COLO829 (cell line): ENCODE results near the gene B3GNT5.
A peak's percentile ranks its signal among the peaks of the same experiment; 100 is the strongest.

Source experiments
- DNase-seq: peaks from one replicate; pipeline ENCODE4 v3.0.0; 2012; ENCODE audit warnings: low spot score

Gene B3GNT5

DNA sequence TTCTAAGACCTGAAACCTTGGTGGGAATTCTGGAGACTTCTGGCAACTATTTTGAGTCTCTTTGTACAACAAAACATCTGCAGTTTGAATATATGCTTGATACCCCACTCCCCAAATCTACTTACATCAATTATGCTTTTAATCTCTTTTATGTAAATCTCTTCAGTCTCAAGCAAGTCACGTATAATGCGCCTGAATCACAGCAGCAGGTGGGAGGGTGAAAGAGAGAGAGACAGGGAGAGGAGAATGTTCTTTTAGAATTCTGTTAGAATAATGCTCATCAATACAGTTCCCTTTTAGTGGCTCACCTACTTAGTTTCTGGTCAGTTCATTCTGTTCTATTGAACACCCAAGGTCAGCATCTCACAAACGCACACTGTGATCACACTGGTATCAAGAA is 22.2 kb upstream of the B3GNT5 start:
- no peak for DNase-seq

DNA sequence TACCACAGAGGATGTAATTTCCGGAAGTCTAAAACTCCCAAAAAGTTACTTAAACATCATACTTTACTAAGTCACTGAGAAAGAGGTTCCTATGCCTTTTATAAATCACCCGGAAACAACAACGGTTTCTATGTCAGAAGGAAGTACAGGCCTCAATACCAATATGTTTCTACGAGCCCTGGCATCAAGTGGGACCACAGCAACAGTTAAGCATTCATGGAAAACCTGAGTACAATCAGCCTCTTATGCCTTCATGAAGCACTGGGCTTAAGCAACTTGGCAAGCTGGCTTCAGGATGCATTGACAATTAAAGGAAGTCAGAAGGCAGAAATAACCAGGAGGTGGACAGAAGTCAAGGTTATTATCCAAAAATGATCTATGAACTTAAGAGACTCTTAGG is 19.1 kb upstream of the B3GNT5 start:
- peak; percentile 97 for DNase-seq

DNA sequence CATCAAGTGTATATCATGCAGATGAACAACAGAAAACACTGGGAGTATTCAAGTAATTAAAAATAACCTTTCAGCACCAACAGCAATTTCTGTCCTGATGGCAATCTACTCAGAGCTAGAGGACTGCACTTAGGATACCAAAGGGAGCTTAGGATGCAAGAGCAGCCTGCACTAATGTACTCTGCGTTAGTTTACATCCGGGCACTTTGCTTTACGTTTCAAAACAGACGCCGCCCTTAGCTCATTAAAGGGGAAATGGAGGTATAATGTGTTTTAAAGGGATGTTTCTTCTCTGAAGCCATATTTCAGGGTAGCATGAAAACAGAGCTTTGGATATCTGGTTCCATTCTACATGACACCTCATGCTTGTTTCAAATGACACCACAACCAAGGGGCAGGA is 14.0 kb upstream of the B3GNT5 start:
- DNase-seq = no peak

DNA sequence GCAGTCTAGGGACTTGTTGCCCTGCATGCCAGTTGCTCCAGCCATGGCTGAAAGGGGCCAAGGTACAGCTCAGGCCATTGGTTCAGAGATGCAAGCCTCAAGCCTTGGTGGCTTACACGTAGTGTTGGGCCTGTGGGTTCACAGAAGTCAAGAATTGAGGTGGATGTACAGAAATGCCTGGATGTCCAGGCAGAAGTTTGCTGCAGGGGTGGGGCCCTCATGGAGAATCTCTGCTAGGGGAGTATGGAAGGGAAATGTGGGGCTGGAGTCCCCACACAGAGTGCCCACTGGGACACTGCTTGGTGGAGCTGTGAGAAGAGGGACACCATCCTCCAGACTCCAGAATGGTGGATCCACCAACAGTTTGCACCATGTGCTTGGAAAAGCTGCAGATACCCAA is 10.6 kb upstream of the B3GNT5 start:
- DNase-seq = no peak

DNA sequence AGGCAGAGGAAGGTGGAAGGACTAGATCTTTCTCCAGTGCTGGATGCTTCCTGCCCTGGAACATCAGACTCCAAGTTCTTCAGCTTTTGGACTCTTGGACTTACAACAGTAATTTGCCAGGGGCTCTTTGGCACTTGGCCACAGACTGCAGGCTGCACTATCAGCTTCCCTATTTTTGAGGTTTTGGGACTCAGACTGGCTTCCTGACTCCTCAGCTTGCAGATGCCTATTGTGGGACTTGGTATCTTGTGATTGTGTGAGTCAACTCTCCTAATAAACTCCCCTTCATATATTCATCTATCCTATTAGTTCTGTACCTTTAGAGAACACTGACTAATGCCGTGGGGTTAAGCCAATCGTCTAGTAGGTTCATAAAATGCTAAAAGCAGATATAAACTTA is 8.8 kb upstream of the B3GNT5 start:
- no peak for DNase-seq

DNA sequence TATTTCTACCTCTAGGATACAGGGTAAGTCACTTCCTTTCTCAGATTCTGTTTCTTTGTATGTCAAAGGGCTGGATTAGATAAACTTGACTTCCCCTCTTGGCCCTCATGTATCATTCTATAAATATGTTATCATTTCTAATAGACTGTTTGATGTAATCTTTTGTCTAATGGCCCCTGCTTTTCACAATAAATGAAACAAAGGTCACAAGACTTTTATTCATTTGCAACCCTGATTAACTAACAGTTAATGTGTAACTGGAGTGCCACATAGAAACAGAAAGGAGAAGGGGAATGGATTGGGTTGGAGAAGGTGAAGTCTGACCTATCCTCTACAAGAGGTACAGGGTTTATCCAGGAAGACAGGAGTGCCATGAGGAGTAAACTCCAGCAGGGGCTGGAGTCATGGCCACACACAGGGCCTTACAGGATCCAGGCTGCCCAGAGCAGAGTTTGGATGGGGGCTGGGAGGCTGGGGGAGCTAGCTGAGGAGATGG is 8.0 kb upstream of the B3GNT5 start:
- no peak for DNase-seq

DNA sequence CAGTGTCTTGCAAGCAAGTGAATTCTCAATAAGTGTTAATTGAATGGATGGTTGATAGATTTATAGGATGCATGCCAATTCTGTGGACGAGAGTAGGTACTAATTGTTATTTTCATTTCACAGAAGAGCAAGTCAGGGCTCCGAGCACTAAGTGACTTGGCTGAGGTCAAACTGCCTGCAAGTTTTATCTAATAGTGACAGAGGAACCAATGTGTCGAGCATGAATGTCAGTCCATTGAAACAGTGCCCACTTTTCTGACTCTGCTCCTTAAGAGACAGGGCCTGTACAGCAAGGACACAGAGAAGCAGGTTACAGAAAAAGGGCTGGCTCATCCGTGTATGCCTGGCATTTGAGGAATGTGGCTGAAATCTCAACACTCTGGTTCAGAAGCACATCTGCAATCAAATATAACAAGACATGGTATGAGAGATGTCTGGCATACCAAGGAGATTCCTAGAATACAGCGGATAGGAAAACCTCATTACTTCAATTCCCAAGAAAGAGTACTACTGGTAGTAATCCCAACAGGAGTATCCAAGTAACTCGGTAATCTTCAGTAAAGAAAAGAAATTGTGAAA is 6.0 kb upstream of the B3GNT5 start:
- DNase-seq = no peak

DNA sequence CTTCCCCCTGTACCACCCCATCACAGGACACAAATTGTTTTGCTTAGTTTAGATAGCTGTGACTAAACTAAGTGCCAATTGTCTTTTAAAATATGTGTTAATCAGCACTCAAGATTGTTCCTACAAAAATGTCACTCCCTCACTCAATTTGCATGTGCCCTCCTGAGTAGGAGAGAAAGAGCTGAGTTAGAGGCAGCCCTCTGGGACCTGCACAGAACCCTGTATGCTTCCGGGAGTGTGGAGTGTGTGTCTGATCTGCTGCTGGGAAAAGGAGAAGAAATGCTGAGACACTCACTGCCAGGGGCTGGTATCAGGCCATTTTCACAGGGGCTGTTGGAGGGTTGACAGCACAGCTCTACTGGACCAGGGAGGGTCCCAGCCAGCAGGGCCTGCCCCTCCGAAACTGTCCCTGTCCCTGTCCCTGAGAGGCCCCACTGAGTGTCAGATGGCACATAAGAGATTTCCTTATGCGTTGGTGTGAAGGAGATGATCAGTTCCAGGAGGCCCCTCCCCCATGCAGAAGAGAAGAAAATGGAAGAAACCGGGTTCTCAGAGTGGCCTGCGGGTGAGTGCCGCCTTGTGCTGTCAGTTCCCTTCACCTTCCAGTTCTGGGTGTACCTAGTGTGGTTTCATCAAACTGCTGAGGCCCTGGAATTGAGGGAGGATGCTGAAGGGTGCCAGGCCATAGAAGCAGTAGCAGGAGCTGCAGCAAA is 3.9 kb upstream of the B3GNT5 start:
- DNase-seq = no peak

DNA sequence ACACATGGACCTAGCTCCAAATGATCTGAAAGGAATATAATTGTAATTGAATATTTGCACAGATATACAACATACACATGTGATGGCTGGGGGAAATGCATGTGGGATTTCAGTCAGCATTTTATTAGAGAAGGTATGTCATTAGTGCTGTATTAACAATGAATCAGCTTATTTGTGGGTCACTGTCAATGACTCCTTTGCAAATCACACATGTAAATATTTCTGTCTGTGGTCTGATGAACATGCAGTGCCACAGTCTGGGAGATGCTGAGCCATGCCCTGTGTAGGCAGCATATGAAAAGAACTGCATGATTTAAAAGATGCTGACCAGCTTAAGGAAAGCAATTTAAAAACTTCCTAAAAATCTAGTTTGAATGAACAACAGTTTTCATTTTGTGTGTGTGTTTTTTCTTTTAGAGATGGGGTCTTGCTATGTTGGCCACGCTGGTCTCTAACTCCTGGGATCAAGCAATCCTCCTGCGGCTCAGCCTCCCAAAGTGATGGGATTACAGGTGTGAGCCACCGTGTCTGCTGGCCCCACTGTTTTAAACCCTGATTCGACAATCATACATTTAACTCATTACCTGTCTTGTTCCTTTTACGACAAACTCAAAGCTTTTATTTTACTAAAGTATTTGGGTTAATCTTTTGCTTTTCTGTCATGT is 803 bp upstream of the B3GNT5 start:
- no peak for DNase-seq

DNA sequence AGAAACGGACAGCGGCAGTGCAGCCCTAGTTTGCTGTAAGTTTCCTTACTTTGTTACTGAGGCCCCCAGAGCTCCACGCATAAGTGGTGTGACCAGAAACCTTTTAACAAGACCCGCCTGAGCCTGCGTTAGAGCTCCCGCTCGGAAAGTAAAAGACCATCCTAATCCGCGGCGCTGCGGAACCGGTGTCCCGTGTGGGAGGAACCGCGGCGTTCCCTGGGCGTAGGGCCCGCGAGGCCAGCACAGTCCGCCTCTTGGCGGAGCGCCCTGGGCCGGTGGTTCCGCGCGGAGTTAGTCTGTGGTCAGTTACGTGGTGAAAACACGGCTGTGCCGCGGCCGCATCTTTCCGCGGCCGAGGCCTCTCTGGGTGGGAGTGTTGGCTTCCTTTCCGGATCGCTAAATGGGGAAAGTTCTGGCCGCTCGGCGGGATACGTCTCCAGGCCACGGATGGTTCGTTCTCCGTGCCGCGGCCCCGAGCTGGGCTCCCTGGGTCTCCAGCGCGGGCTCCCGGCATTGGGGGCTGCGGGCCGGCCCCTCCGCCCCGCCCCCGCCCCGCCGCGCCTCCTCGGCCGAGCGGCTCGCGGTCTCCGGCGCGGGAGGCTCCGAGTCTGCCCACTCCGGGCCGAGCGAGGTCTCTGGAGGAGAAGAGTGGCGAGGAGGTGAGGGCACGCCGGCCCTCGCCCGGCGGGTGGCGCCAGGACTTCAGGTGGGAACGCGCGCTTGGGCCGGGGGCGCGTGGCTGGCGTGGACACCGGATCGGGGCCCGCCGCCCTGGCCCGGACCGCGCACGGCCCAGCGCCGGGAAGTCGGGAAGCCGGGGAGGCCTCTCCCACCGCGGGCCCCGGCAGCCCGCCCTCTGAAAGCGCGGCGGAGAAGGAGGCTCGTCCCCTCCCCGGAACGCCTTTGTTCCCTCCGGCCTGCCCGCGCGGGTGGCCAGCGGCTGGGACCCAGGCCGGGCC is 754 bp downstream of the B3GNT5 start:
- no peak for DNase-seq

DNA sequence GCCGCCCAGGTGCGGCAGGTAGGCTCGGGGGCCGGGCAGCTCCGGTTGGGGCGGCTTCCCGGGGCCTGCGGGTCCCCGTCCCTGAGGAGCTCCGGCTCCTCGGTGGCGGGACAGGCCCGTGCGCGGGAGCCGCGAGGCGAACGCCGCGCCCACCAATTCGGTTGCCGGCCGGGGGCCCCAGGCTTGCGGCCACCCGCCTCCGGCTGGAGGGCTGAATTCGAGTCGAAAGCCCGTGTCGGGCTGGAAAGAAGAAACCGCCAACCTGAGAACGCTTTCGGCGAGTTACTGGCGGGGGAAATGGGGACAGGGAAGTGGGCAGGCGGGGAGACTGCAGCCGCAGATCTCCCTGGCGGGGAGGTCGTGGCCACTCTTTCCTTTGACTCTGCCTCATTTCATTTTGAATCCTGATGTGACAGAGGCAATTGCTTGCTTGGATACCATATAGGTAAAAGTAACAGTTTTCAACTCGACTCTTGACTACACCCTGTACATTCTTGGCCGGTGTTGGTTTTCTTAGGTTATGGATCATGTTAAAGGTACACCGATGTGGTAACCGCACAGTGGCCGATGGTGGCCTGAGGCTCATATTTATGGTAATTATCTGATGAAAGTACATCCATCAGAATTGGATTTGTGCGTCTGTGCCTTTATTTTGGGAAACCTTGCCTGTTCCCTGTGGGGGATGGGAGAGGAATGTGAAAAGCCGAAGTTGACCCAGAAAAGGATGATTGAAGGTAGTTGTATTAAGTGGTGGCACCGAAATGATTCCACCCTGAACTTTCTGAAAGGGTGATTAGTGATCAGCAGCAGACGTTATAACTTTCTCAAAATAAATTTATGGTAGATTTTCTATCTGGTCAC is 1.7 kb downstream of the B3GNT5 start:
- no peak for DNase-seq

DNA sequence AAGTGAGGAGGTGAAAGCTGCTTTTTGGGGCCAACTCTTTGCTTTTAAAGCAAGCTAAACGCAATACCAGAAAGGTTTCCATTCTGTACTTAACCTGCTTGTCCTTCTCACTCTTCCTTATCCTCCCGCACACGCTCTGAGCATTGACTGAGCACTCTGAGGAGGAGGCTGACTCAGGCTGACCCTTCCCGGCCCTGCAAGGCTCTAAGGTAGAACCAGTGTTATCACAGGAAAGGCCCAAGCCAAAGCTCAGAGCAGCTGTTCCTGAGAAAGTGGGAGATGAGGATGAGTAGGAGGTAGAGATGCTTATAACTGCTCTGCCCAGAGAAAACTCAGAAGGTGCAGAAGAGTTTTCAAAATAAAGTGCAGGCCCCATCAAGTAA is 2.3 kb downstream of the B3GNT5 start:
- no peak for DNase-seq

DNA sequence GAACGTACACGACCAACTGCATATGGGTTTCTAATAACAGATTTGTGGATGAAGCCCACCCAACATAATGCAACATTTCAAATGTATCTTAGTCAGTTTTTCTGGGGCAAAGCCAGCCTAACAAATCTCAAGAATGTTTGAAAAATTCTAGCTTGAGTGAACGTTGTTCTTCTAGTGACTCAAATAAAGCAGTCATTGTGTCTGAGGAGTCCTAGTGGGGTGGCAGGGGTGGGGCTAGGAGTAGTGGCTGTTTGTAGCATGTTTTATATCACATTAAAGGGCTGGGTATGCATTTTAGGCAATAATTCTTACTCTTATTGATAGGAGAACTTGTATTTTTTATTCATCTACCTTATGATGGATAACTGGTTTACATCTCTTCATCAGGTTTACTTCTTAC is 6.0 kb downstream of the B3GNT5 start:
- peak; percentile 56 for DNase-seq

DNA sequence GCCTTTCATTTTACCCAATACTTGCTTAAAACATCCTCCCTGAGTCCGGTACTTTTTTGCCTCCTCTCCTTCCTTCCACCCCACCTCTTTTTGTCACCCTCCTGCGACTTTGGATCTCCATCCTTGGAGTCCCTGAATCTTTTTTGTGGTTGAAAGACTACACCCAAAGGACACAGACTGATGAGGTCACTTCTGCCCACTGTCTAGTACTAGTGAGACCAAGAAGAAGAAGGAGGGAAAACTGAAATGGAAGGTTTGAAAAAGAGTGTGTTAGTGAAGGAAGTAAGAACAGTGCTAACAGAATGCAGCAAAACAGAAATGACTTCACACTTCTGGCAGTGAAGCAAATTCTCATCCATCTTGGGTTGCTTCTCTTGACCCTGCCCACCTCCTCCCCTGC is 6.6 kb downstream of the B3GNT5 start:
- no peak for DNase-seq

DNA sequence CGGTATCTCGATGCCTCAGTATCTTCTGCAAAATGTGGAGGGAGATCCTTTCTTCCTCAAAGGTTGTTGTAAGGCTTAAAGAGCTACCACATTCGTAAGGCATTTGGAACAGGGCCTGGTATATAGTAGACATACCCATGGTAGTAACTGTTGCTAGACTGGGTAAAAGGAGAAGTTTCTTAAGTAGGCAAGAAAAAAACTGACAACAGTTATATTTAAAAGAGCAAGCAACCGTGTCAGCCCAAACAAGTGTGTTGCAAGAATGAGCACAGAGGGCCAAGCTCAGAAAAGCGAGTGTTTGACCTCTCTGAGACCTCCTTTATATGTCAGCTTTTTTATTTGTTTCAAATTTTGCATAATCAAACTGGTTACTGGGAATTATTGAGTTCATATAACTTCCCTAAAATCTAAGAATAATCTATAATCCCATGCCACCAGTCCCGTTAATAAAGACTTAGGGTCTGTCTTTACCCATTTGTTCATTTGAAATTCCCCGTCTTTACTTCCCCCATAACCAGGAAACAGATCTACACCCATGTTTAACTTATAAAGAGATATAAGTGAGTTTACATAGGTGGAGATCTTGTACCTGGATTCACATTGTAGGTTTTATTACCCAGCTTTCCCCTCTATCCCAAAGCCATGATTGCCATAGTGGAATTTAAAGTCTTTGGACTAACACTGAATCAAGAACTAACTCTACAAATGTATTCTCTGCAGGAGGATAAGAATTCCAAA is 7.3 kb downstream of the B3GNT5 start:
- no peak for DNase-seq

DNA sequence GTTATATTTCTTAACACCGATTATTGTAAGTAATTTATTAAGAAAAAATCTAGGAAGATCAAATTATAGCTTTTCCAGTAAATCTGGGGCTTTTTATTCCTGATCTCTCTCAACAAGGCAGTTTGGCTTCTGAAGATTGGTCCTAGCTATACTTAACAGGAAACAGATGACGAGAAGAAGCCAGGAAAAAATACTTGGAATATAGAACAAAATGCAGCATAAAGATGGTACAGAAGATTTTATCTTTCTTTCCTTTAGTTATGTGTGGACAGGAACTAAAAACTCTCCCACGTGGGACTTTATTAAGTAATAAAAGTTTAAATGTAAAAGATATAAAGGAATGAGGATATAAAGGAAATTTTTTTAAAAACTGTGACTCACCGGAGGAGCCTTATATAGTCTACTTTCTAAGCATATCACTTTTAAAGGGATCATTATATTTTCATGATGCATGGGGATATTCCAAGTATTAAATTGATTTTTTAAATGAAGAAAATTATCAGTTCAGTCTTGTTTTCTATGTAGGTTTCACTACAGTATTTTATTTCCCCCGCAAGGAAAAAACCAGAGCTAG is 8.2 kb downstream of the B3GNT5 start:
- DNase-seq = no peak

DNA sequence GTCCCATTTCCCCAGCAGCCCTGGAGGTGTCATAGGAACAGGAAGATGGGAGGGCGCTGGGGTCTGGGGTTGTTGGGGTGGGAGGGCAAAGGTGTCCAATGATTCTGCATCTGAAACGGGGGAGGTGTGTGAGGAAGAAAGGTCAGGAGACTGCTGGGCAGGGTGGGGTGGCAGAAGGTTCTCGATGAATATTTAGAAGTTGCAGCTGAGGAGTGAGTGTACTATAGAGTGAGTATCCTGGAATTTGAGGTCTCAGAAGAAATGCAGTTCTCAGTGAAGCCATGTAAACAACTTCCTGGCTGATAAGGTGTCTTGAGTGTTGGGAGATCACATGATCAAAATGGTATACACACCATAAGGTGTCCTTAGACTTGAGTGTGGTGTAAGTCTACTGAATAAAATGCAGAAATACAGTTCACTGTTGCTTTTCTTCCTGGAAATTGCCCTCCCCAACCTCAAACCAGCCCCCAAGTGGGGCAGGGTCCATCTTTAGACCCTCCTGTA is 9.9 kb downstream of the B3GNT5 start:
- no peak for DNase-seq

DNA sequence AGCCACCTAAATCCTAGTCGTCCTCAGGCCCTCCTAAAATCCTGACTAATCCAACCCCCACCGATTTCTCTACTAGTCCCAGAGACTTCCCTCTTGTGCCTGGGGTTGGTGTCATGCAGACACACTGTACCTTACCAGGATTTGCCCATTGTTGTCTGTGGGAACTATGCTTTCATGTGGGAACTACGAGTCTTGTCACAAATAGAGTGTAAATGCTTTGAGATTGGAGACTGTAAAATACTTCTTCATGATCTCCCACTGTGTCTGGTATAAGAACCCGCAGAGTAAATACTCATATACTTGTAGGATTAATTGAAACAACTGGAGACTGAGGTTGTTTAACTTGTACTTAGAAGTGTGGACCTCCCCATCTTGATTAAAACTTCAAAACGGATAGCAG is 11.2 kb downstream of the B3GNT5 start:
- DNase-seq = no peak

DNA sequence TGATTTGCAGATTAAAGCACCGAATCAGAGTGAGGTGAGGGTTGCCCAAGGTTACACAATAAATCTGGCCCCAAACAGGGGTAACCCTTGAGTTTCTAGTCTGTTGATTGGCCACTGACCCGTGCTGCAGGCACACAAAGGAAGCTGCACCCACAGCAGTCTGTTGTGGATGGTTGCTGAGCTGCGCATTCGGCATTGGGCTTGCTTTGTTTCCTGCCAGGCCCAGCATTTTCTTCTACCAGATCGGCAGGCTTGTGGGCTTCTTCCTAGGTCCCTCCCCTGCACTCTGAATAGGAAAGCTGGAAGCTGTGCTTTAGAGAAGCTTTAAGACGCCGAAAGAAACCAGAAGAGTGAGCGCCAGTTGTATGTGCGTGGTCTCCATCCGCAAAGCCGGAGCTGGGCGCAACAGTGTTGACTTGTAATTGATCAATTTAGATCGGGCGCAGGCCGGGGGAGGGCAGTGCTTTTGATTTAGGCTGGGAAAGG is 12.1 kb downstream of the B3GNT5 start:
- DNase-seq = no peak

DNA sequence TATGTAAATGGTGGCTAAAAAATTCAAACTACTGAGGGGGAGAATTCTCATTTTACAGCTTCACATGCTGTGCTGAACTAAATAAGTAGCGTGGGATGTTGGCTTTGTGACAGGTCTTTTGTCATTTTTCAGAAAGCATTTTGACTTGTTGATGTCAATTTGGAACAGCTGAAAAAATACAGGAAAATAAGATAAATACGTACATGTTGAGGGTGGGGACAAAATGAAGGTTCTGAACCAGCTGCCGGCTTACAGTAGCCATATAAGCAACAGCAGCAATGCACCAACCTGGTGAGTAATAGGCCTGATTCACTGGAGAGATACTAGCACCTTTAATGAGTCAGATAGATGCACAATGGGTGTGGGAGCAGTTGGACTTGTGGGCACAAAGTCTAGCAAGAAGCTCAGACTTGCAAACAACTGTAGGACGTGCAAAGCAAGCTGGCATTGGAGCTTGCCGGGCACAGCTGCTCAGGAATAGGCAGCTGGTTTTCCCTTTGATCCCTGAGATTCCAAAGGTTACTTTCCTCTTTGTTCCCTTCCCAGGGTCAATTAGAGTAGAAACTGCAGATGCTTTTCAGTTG is 12.9 kb downstream of the B3GNT5 start:
- DNase-seq = no peak
